Activated CD4-positive, alpha-beta T cell treated with anti-CD3 and anti-CD28 coated beads, Interleukin-2, amount 50 U/mL, for 1 hour (primary cell): Measurements from ENCODE around the gene RPTN.
"Not testable (repeated sequence)": the region's sequence is repeated elsewhere in the genome, so short reads cannot be mapped to it uniquely, and the experiment has no call there.

ENCODE experiments used
- DNase-seq: peaks from one replicate; pipeline ENCODE4 v3.0.0-alpha.2; 2020

The RPTN gene

DNA sequence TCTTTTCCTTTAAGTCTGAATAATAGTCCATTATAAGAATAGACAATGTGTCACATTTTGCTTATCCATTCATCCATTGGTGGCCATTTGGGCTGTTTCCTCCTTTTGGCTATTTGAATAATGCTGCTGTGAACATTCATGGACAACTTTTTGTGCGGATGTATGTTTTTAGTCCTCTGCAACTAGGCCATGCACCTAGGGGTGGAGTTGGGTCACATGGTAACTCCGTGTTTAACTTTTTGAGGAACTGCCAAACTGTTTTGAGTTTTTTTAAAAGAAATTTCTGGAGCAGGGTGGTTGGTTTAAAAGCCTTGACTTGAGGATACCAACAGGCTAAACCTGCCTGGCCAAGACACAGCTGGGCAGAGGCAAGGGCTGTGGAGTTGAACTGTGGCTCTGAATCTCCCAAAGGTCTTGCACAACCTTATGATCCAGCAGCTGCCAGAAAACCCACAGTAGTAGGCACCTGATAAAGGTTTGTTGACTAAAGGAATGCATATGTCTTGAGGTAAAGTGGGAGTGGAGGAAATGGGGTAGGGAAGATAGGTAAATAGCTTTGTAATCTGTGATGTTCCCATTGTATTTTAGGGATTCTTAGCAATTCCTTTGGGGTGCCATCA is 5.6 kb upstream of the RPTN start:
- no peak for DNase-seq

DNA sequence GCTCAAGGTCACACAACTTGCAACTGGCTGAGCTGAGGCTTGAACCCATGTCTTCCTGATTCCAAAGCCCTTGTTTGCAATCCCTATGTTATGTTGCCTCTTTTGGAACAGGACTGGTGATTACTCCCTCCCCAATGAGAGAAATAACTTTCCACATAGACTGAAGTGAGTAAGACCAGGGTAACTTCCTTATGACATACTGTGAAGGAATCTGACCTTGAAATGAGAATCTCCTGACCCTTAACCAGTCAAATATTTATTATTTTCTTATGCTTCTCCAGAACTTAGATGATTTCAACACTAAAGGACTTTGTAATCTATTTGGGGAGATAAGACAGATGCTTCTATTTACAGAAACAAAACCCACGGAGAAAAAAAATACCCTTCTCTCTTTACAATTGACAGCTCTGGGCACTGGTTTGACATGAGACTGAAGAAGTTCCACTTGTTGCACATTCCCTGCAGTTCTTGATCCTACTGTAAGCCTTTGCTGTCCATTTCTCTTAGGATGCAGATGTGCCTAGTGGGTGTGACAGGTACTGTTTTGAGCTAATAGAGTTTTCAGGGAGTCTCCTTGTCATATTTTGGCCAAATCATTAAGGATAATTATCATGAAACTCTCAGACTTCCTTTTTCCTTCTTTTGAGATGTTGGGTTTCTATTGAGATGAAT is 3.9 kb upstream of the RPTN start:
- no peak for DNase-seq

DNA sequence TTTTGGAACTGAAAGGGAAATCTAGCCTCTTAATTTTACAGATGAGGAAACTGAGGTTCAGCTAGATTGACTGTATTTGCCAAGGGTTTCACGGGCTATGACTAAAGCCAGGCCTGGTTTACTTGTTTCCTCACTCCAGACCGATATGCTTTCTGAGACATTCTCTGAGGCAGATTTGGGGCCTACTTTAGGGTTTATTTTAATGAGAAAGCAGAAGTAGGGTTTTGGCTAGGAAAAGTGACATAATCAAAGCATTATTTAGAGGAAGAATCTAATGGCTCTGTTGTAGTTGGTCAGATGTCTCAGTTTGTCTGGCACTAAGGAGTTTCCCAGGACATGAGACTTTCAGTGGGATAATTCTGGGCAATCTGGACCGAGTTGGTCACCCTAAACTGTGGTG is 1.5 kb upstream of the RPTN start:
- no peak for DNase-seq

DNA sequence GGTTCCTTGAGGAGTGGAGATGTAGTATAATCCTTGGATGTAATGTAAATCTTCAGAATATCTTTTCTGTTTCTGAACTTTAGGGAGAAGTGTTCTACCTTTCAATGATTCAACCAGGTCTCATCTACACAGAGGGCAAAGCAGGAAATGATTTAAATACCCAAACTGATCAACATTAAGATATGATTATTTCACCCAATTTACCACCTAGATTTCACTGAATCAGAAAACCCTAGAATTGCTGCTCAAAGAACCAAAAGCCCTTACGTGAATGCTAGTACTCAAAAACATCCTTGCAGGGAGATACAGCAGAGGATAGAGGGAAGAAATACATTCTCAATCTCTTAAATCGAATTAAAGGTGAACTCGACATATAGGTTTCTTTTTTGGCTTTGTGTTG is 5.0 kb downstream of the RPTN start:
- no peak for DNase-seq

DNA sequence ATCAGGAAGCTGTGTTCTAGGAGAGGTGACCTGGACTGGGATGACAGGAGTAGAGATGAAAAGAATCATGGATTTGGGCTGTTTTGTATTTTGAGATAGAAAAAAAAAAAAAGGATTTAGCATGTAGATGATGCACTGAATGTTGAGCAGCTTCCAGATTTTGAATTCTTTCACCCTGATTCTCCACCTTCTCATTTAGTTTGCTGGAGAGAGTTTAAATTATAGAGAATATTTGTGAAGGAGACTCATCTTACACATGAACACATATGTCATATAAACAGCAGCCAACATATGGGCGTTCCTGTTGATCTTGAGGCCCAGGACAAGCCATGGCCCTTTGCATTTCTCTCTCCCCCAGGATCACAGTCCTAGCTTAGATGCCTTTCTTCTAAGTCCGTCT is 7.4 kb downstream of the RPTN start:
- DNase-seq = no peak

DNA sequence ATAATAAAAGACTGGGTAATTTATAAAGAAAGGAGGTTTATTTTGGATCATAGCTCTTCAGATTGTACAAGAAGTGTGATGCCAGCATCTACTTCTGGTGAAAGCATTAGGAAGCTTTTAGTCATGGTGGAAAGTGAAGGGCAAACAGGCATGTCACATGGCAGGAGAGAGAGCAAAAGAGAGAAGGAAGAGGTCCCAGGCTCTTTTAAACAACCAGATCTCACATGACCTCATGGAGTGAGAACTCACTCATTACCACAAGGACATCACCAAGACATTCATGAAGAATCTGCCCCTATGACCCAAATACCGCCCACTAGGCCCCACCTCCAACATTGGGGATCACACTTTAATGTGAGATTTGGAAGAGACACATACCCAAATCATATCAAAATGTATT is 10.0 kb downstream of the RPTN start:
- no peak for DNase-seq

DNA sequence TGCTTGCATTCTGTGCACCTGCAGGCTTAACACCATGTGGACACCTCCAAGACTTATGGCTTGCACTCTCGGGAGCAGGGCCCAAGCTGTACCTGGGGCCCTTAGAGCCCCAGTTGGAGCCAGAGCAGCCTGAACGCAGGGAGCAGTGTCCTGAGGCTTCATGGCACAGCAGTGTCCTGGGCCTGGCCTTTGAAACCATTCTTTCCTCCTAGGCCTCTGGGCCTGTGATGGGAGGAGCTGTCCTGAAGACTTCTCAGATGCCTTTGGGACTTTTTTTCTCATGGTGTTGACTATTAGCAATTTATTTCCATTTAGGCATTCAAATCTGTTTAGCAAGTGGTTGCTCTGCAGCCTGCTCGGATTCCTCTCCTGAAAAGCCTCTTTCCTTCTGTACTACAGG is 11.0 kb downstream of the RPTN start:
- DNase-seq = no peak

DNA sequence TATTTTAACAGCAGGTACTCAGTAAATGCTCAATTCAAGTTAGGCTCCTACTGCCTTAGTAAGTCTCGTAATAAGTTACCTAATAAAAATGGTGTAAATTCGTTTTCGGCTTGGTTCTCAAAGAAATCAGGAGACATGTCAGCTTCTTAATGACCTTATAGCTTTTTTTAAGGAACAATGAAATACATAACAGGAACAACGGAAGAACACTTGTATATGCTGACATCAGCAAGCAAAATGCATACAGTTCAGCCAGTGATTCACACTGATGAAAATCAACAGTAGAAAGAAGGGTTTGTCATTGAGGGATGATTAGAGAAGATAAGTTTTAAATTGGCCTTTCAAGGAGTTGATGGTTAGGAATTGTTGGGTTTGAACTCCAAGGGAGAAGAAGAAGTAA is 13.3 kb downstream of the RPTN start:
- DNase-seq = no peak

DNA sequence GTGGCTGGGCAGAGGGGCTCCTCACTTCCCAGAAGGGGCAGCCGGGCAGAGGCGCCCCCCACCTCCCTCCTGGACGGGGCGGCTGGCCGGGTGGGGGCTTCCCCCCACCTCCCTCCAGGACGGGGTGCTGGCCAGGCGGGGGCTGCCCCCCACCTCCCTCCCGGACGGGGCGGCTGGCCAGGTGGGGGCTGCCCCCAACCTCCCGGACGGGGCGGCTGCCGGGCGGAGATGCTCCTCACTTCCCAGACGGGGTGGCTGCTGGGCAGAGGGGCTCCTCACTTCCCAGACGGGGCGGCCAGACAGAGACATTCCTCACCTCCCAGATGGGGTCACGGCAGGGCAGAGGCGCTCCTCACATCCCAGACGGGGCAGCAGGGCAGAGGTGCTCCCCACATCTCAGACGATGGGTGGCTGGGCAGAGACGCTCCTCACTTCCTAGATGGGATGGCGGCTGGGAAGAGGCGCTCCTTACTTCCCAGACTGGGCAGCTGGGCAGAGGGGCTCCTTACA is 14.3 kb downstream of the RPTN start:
- DNase-seq = not testable (repeated sequence)

DNA sequence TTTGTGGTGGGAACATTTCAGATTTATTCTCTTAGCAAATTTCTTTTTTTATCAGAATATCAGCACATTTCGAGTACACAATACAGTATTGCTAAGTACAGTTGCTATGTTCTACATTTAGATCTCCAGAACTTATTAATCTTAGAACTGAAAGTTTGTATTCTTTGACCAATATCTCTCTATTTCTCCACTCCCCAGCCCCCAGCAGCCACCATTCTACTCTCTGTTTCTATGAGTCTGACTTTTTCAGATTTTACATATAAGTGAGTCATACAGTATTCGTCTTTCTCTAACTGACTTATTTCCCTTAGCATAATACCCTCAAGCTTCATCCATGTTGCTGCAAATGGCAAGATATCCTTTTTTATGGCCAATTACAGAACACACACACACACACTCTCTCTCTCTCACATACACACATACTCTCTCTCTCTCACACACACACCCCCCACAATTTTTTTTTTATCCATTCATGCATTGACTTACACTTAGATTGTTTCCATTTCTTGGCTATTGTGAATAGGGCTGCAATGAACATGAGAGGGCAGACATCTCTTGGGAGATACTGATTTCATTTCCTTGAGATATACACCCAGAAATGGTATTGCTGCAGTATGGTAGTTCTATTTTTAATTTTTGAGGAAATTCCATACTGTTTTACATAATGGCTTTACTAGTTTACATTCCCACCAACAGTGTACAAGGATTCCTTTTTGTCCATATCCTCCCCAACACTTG is 15.7 kb downstream of the RPTN start:
- no peak for DNase-seq

DNA sequence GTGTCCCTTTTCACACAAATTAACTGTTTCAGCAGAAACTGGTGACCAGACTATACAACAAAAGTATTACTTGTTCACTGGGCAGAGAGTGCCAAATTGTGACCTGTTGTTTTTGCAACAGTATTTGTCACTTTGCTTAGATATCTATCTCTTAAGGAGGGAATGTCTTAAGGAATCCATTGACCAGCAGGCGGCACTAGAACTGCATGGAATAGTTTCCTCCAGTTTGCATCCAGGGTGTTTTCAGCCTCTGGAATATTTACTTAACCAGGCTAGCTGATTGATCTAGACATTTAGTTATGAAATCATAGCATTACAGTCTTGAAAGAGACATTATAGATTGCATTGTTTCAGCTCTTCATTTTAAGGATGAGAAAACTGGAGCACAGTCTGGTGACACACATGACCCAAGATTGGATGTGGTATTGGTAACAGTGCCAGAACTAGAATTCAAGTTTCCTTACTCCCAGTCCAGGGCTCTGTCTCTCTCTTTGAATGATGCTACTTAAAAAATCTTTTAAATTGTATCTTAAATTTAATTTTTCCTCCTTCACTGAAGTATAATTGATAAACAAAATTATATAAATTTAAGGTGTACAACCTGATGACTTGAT is 16.9 kb downstream of the RPTN start:
- DNase-seq = no peak

DNA sequence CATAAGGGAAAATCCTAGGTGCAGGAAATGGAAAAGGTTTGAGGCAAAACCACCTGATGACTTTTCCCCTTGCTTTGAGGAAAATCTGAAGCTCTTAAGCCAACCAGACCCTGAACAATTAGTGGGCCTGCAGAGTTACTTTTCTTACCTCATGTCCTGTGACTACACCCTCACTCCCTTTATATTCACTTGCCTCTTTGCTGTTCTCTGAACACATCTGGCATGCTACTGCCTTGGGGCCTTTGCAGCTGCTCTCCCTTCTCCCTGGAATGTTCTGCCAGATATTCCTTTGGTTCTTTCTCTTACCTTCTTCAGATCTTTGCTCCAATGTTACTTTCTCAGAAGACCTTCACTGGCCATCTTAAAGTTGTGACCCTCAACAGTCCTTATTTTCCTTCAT is 21.8 kb downstream of the RPTN start:
- no peak for DNase-seq

DNA sequence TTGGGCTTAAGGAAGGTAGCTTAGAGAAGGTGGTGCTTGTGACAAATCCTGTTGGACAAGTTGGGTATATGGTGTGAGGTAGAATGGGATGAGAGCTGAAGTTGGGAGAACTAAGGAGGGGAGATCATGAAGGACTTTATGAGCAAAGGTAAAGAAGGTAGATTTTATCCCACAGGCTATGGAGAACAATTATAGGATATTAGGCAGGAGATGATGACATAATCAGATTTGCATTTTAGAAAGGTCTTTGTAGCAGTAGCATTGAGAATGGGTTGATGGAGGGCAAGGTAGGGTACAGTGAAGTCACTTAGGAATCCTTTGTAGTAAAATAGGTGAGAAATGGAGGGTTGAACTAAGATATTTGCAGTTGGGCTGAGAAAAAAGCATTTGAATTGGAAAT is 28.8 kb downstream of the RPTN start:
- DNase-seq = no peak

DNA sequence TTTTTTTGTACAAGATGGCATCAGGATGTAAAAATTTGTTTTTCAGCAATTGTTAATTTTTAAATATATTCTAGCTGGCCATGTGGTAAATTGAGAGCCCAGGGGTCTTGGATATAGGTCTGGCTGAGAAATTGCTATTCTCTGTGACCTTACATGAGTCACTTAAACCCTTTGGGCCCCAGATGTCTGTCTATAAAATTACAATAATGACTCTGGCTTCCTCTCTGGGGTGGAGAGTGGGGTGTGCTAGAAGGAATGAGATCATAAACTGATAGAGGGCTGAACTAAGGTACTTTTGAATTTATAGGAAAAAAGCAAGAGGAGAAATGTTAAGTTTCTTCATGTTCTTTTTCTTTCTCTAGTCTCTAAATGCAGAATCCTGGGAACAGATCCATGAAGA is 31.4 kb downstream of the RPTN start:
- no peak for DNase-seq

DNA sequence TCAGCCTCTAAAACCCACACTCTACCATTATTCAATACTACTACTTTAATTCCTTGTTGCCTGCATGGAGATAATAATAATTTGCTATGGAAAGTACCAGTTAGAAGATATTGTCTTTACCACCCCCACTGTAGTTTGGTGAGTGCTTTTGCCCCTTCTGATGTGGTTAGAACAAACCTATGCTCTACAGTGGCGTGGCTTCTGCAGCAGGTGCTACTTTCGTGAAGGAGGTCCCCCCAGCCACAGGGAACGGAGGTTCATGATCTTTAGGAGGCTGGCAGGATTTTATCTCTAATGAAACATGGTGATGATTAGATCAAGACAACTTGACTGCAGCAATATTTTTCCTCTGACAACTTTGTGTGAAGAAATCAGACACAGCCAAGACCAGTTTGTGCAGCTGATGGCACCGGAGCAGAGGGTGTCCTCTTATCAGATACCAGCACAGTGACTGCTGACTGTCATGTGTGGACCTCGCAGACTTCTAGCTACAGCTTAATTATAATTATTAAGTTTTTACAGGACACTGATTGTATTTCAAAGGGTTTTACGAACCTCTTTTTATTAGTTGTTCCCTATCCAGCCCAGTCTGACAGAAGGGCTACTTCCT is 33.1 kb downstream of the RPTN start:
- DNase-seq = no peak

DNA sequence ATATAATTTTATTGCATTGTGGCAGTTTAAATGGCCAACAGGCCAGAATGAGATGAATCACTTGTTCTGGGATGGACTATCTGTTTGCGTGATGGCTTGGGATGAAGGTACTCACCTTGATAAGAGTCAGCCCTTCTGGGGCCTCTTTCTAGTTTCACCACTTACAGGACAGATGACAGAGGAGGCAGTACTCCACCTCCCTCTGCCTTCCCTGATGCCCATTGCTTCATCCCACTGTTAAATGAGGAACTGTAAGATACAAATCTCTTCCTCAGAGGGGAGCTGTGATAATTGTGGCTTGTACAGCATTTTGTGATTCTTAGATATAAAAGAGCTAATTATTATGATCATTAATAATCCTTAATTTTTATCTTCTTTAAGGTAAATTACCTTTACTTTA is 40.1 kb downstream of the RPTN start:
- no peak for DNase-seq

DNA sequence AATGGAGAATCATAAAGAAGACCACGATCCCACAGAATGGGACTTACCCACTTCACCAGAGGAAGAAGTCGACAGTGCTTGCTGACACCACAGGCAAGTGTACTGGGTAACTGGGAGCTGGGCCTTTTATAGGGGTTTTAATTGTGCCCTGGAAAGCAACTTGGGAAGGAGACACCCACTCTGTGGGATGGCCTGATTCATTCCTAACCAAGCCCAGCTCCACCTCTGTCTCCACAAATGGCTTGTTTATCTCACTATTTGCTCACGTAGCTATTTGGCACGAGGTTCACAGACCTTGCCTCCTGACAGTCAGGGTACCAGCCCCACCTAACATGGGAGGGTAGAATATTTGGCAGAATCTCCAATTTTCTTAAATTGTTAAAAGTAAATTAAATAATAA is 43.7 kb downstream of the RPTN start, which contains the start of gene TCHH:
TCHH (minus strand) TSS at position 101 of the 400 bp plus-strand sequence. CDS start 1,364 bp downstream, outside the sequence.
- no peak for DNase-seq

DNA sequence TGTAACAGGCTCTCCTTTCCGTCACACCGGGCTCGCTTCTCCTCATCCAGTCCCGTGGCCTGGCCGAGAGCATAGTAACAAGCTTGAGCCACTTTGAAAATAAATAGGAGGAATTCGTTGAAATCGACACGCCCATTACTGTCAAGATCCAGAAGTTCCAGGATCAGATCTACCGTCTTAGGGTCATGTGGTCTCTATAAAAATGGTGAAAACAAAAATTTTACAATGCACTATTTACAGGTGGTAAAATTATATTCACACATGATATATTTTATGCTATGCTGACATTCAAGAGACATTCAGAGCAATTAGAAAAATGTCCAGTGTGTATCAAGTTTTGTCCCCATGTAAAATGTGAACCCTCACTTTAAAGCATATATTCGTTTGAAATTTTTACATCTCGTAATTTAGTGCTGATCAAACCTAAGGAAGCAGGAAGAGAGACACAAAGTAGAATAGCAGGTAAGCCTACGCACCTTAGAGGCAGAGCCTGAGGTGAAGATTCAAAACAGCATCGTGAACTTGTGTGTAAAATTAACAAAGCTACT is 46.1 kb downstream of the RPTN start:
- DNase-seq = no peak

DNA sequence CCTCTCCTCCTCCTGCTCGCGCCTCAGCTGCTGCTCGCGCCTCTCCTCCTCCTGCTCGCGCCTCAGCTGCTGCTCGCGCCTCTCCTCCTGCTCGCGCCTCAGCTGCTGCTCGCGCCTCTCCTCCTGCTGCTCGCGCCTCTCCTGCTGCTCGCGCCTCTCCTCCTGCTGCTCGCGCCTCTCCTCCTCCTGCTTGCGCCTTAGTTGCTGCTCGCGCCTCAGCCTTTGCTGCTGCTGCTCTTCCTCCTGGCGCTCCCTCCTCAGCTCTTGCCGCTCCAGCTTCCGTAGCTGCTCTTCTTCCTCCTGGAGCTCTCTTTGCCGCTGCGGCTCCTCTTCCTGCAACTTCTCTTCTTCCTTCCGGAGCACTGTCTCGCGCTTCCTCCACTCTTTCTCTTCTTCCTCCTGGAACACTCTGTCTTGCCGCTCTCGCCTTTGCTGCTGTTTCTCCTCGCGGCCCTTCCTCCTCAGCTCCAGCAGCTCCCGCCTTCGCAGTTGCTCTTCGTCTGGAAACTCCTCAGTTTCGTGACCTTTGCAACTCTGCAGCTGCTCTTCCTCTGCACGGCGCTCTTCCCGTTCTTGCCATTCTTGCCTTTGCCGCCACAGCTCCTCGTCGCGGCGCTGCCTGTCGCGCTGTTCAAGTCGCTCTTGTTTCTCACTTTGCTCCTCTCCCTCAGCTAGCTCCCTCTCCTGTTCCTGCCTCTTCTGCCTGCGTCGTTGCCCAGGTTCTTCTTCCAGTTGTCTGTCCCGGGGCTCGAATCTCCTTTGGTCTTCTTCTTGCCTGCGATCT is 46.7 kb downstream of the RPTN start:
- no peak for DNase-seq

DNA sequence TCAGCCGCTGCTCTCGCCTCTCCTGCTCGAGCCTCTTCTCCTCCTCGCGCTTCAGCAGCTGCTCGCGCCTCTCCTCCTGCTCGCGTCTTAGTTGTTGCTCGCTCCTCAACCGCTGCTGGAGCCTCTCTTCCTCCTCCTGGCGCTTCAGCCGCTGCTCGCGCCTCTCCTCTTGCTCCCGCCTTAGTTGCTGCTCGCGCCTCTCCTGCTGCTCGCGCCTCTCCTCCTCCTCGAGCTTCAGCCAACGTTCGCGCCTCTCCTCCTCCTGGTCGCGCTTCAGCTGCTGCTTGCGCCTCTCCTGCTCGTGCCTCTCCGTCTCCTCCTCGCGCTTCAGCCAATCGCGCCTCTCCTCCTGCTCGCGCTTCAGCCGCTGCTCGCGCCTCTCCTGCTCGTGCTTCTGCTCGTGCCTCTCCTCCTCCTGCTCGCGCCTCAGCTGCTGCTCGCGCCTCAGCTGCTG is 47.5 kb downstream of the RPTN start:
- no peak for DNase-seq

DNA sequence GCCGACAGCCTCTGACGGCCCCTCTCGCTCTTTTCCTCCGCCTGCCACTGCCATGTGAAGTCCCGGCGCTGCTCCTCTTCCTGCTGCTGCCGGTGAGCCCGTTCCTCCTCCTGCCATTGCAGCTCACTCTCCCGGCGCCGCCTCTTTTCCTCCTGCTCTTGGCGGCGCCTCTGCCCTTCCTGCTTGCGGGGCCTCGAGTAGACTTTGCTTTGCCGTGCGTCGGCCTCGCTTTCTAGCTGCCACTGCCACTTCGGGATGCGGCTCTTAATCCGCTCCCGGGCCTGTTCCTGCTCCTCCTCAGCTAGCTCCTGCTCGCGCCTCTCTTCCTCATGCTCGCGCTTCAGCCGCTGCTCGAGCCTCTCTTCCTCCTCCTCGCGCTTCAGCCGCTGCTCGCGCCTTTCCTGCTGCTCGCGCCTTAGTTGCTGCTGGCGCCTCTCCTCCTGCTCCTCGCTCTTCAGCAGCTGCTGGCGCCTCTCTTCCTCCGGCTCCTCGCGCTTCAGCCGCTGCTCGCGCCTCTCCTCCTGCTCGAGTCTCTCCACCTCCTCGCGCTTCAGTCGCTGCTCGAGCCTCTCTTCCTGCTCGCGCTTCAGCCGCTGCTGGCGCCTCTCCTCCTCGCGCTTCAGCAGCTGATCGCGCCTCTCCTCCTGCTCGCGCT is 48.0 kb downstream of the RPTN start:
- DNase-seq = no peak
